BE2C (cell line): ENCODE measurements around the gene NT5C1A.

Experiments used
- DNase-seq: peaks from one replicate; pipeline ENCODE4 v3.0.0-alpha.2; 2020
- H3K27me3 ChIP-seq: fragments of 250-450 bp; sonication (Bioruptor Pico); 2 replicates; pipeline ENCODE4 v1.5.1; 2020; ENCODE audit warnings: mild to moderate bottlenecking
- H3K36me3 ChIP-seq: fragments of 250-450 bp; sonication (Bioruptor Pico); 2 replicates; pipeline ENCODE4 v1.5.1; 2020; ENCODE audit warnings: mild to moderate bottlenecking
- H3K4me1 ChIP-seq: fragments of 250-450 bp; sonication (Bioruptor Pico); 2 replicates; pipeline ENCODE4 v1.5.1; 2020
- H3K4me3 ChIP-seq: 2 replicates; pipeline ENCODE4 v1.5.1; 2011; ENCODE audit warnings: low read depth, low read length
- H3K9me3 ChIP-seq: fragments of 250-450 bp; sonication (Bioruptor Pico); 2 replicates; pipeline ENCODE4 v1.5.1; 2020
- CTCF ChIP-seq: IDR thresholded peaks from 2 replicates; pipeline ENCODE4 v1.5.1; 2012; ENCODE audit warnings: mild to moderate bottlenecking, low read depth, low read length

NT5C1A gene

GRCh38 chr1:39645411-39646043 is 26.4 kb downstream of the NT5C1A start:
- no peaks in the 10 kb centered on the region for H3K27me3 ChIP-seq
- DNase-seq, result no peak
- H3K36me3 ChIP-seq, result no peaks in the 10 kb centered on the region
- H3K9me3 ChIP-seq, result no peaks in the 10 kb centered on the region
- no peak for TF ChIP-seq CTCF
- peaks cover 6% of the 10 kb centered on the region; the same call in 1 of the 2 replicates for H3K4me1 ChIP-seq
- H3K4me3 ChIP-seq, result no peak overlapping the region

GRCh38 chr1:39643705-39644104 is 28.2 kb downstream of the NT5C1A start:
- H3K36me3 ChIP-seq, result no peaks in the 10 kb centered on the region
- DNase-seq, result no peak
- no peaks in the 10 kb centered on the region for H3K9me3 ChIP-seq
- H3K4me3 ChIP-seq, result no peak overlapping the region
- no peak for TF ChIP-seq CTCF
- H3K27me3 ChIP-seq, result no peaks in the 10 kb centered on the region
- H3K4me1 ChIP-seq, result peaks cover 6% of the 10 kb centered on the region; the same call in 1 of the 2 replicates

- H3K4me3 ChIP-seq, result no peak overlapping the region
- no peaks in the 10 kb centered on the region for H3K27me3 ChIP-seq
- H3K36me3 ChIP-seq, result no peaks in the 10 kb centered on the region
- H3K4me1 ChIP-seq, result peaks cover 6% of the 10 kb centered on the region; the same call in 1 of the 2 replicates
- H3K9me3 ChIP-seq, result no peaks in the 10 kb centered on the region
- DNase-seq, result no peak
- TF ChIP-seq CTCF, result no peak
Measured at GRCh38 chr1:39642796-39643195, 29.1 kb downstream of the NT5C1A start.

- DNase-seq, result no peak
- no peak for TF ChIP-seq CTCF
- H3K9me3 ChIP-seq, result no peaks in the 10 kb centered on the region
- H3K4me3 ChIP-seq, result no peak overlapping the region
- no peaks in the 10 kb centered on the region for H3K4me1 ChIP-seq
- H3K27me3 ChIP-seq, result no peaks in the 10 kb centered on the region
- H3K36me3 ChIP-seq, result no peaks in the 10 kb centered on the region
Measured at GRCh38 chr1:39640861-39641260, 31.0 kb downstream of the NT5C1A start.

- no peak for DNase-seq
- Histone ChIP-seq H3K4me3 (no peak within 1 kb of the TSS), H3K36me3 (no peaks in the 10 kb centered on the region), H3K27me3 (no peaks in the 10 kb centered on the region), H3K9me3 (no peaks in the 10 kb centered on the region), H3K4me1 (no peaks in the 10 kb centered on the region)
- no peak for TF ChIP-seq CTCF
Measured at GRCh38 chr1:39639305-39640130, 32.4 kb downstream of the NT5C1A start, which contains the start of gene HEYL. HEYL (minus strand) TSS chr1:39639643; CDS start chr1:39639625, 18 bp downstream.

GRCh38 chr1:39638965-39639304 is 33.0 kb downstream of the NT5C1A start:
- Histone ChIP-seq H3K27me3 (no peaks in the 10 kb centered on the region), H3K4me1 (no peaks in the 10 kb centered on the region), H3K36me3 (no peaks in the 10 kb centered on the region), H3K4me3 (no peak overlapping the region), H3K9me3 (no peaks in the 10 kb centered on the region)
- no peak for TF ChIP-seq CTCF
- no peak for DNase-seq
